IMR-90 (cell line): ENCODE data around the gene IZUMO4. TPM values are rescaled to one million over a fixed set of nuclear protein-coding genes. Genes with fewer than 3 reads are reported as not detected.
"Not testable (repeated sequence)": the region's sequence is repeated elsewhere in the genome, so short reads cannot be mapped to it uniquely, and the experiment has no call there.

Experiments used
- ATAC-seq: fragments of 200-7000 bp; cut with Tn5 transposase; 2 replicates; pipeline ENCODE4 v1.9.1; 2020; ENCODE audit warnings: low read depth, mild to moderate bottlenecking, moderate library complexity
- BruUV-seq: library from RNA; stranded (reverse); fragments of 400-500 nt; replicated peaks from 2 replicates; lab custom pipeline; 2021; lab: Mats Ljungman, UMichigan
- CTCF ChIA-PET: fragments of 300-600 bp; formaldehyde crosslinking; extraction: SDS; loops from one replicate; lab custom pipeline; 2021; ENCODE audit warnings: antibody characterized with exemption; lab: Yijun Ruan, JAX
- POLR2A ChIA-PET: fragments of 300-600 bp; sonication (Branson Sonifier 250); formaldehyde crosslinking; loops from one replicate; lab custom pipeline; 2022; ENCODE audit warnings: antibody characterized with exemption; ENCODE audit not compliant: unreplicated experiment; lab: Charles Lee
- DNase-seq: peaks from one replicate; pipeline ENCODE4 v3.0.0; 2013
- H2AFZ ChIP-seq: replicated peaks from 2 replicates; pipeline ENCODE3; 2013; ENCODE audit warnings: low read length, mild to moderate bottlenecking; ENCODE audit not compliant: poor library complexity
- H2AK5ac ChIP-seq: 2 replicates; pipeline ENCODE4 v1.6.1; 2013; ENCODE audit warnings: low read depth, low read length, inconsistent platforms
- H2AK9ac ChIP-seq: replicated peaks from 2 replicates; pipeline ENCODE3; 2013; ENCODE audit warnings: mild to moderate bottlenecking, low read depth, low read length, moderate library complexity; ENCODE audit not compliant: poor library complexity
- H2BK120ac ChIP-seq: 2 replicates; pipeline ENCODE4 v1.6.1; 2013; ENCODE audit warnings: low read depth, low read length, inconsistent platforms
- H2BK15ac ChIP-seq: 3 replicates; pipeline ENCODE4 v1.6.1; 2013; ENCODE audit warnings: low read depth, low read length, inconsistent platforms
- H2BK20ac ChIP-seq: 2 replicates; pipeline ENCODE4 v1.6.1; 2013; ENCODE audit warnings: low read depth, mild to moderate bottlenecking, inconsistent platforms, low read length, moderate library complexity
- H2BK5ac ChIP-seq: 2 replicates; pipeline ENCODE4 v1.6.1; 2013; ENCODE audit warnings: mild to moderate bottlenecking, low read depth, low read length, inconsistent platforms; ENCODE audit not compliant: poor library complexity, severe bottlenecking
- H3K14ac ChIP-seq: replicated peaks from 2 replicates; pipeline ENCODE4 v1.6.1; 2013; ENCODE audit warnings: low read depth, low read length, inconsistent platforms
- H3K18ac ChIP-seq: 2 replicates; pipeline ENCODE4 v1.6.1; 2013; ENCODE audit warnings: low read depth, low read length, control low read depth
- H3K23ac ChIP-seq: 2 replicates; pipeline ENCODE4 v1.6.1; 2013; ENCODE audit warnings: low read depth, low read length, inconsistent platforms
- H3K27ac ChIP-seq: 2 replicates; pipeline ENCODE4 v1.5.1; 2013; ENCODE audit warnings: mild to moderate bottlenecking, control low read depth, low read length; ENCODE audit not compliant: insufficient read depth
- H3K27me3 ChIP-seq: 2 replicates; pipeline ENCODE4 v1.6.1; 2013; ENCODE audit warnings: low read length; ENCODE audit not compliant: control insufficient read depth, insufficient read depth
- H3K36me3 ChIP-seq: 2 replicates; pipeline ENCODE4 v1.6.1; 2013; ENCODE audit warnings: low read length, mixed read lengths; ENCODE audit not compliant: control insufficient read depth, insufficient read depth
- H3K4ac ChIP-seq: 2 replicates; pipeline ENCODE4 v1.6.1; 2013; ENCODE audit warnings: low read depth, low read length, inconsistent platforms
- H3K4me1 ChIP-seq: 2 replicates; pipeline ENCODE4 v1.6.1; 2013; ENCODE audit warnings: low read length, mixed read lengths; ENCODE audit not compliant: control insufficient read depth, insufficient read depth
- H3K4me2 ChIP-seq: 2 replicates; pipeline ENCODE4 v1.6.1; 2013; ENCODE audit warnings: low read depth, mild to moderate bottlenecking, control low read depth, low read length, moderate library complexity
- H3K4me3 ChIP-seq: 2 replicates; pipeline ENCODE4 v1.5.1; 2013; ENCODE audit warnings: low read depth, mild to moderate bottlenecking, control low read depth, low read length, moderate library complexity; ENCODE audit not compliant: insufficient read depth
- H3K56ac ChIP-seq: 2 replicates; pipeline ENCODE4 v1.6.1; 2013; ENCODE audit warnings: low read length, inconsistent platforms; ENCODE audit not compliant: insufficient read depth; ENCODE audit errors: extremely low read depth
- H3K79me1 ChIP-seq, 2 experiments: 2 replicates each; pipeline ENCODE4 v1.6.1; 2013; ENCODE audit warnings: low read length in 2 of 2, inconsistent platforms in 1 of 2, low read depth in 1 of 2
- H3K9ac ChIP-seq: 2 replicates; pipeline ENCODE4 v1.6.1; 2013; ENCODE audit warnings: low read depth, low read length, control low read depth
- H3K9me1 ChIP-seq: 2 replicates; pipeline ENCODE4 v1.6.1; 2013; ENCODE audit warnings: low read length, inconsistent platforms; ENCODE audit not compliant: insufficient read depth
- H3K9me3 ChIP-seq: 2 replicates; pipeline ENCODE4 v1.6.1; 2013; ENCODE audit warnings: low read length; ENCODE audit not compliant: control insufficient read depth, insufficient read depth
- H4K20me1 ChIP-seq: 2 replicates; pipeline ENCODE4 v1.6.1; 2013; ENCODE audit warnings: low read length, inconsistent platforms; ENCODE audit not compliant: insufficient read depth
- H4K5ac ChIP-seq: 2 replicates; pipeline ENCODE4 v1.6.1; 2013; ENCODE audit warnings: mild to moderate bottlenecking, low read depth, low read length, control low read depth
- H4K8ac ChIP-seq, 2 experiments: 2 replicates each; pipeline ENCODE4 v1.6.1; 2013; ENCODE audit warnings: low read depth in 2 of 2, low read length in 2 of 2, control low read depth in 1 of 2, inconsistent platforms in 1 of 2
- H4K91ac ChIP-seq: 2 replicates; pipeline ENCODE4 v1.6.1; 2013; ENCODE audit warnings: low read depth, low read length, inconsistent platforms; ENCODE audit not compliant: insufficient read depth
- CEBPB ChIP-seq: IDR thresholded peaks from 2 replicates; pipeline ENCODE4 v1.6.1; 2012; ENCODE audit warnings: low read depth, low read length, improper control_type of control experiment
- CHD1 ChIP-seq: IDR thresholded peaks from 2 replicates; pipeline ENCODE4 v1.6.1; 2012; ENCODE audit warnings: low read depth, low read length, improper control_type of control experiment
- MAFK ChIP-seq: IDR thresholded peaks from 2 replicates; pipeline ENCODE4 v1.6.1; 2012; ENCODE audit warnings: low read depth, low read length, improper control_type of control experiment
- MAZ ChIP-seq: IDR thresholded peaks from 2 replicates; pipeline ENCODE4 v1.6.1; 2012; ENCODE audit warnings: low read depth, mild to moderate bottlenecking, low read length, improper control_type of control experiment, moderate library complexity, borderline replicate concordance
- MXI1 ChIP-seq: IDR thresholded peaks from 2 replicates; pipeline ENCODE4 v1.6.1; 2012; ENCODE audit warnings: low read depth, mild to moderate bottlenecking, low read length, moderate library complexity, borderline replicate concordance
- POLR2A ChIP-seq: IDR thresholded peaks from 2 replicates; pipeline ENCODE4 v1.6.1; 2012; ENCODE audit warnings: mild to moderate bottlenecking, low read depth, low read length
- RAD21 ChIP-seq: IDR thresholded peaks from 2 replicates; pipeline ENCODE4 v1.6.1; 2012; ENCODE audit warnings: low read length, improper control_type of control experiment
- SMC3 ChIP-seq: fragments of 150-350 bp; IDR thresholded peaks from 2 replicates; pipeline ENCODE4 v1.6.1; 2016; ENCODE audit warnings: low read depth, mild to moderate bottlenecking, antibody characterized with exemption, low read length, moderate library complexity
- WGBS, 2 experiments: methylation state at CpG; one replicate each; pipeline versions ENCODE4 v1.1.5 to v1.1.7; 2013; ENCODE audit warnings: missing lambda C conversion rate in 2 of 2; ENCODE audit not compliant: insufficient read length in 1 of 2; ENCODE audit errors: extremely low coverage in 2 of 2; 5-methylcytosine and 5-hydroxymethylcytosine counted together
- dilution Hi-C: fragments of 300-500 bp; cut with HindIII; formaldehyde crosslinking; loops from one replicate; pipeline ENCODE4 v1.14.3; 2018; ENCODE audit warnings: low sequenced_read_pairs; ENCODE audit not compliant: unreplicated experiment
- in situ Hi-C: fragments of 300-500 bp; cut with MboI; formaldehyde crosslinking; loops from 3 replicates; pipeline ENCODE4 v1.14.3; 2019; ENCODE audit warnings: low sequenced_read_pairs, inconsistent platforms, mixed read lengths
- intact Hi-C: fragments of 100-400 bp; cut with micrococcal nuclease; formaldehyde crosslinking; loops from 2 replicates; pipeline ENCODE4 v1.10.0; 2022
- polyA plus RNA-seq, 3 experiments: library from polyadenylated mRNA; depleted of rRNA; stranded (reverse); fragments of >200 nt; gene quantifications; 2 replicates each; pipeline ENCODE4 v1.2.3, GENCODE V29; 2012; ENCODE audit warnings: low replicate concordance in 1 of 3
- total RNA-seq: library from RNA; depleted of rRNA; stranded (reverse); fragments of >200 nt; gene quantifications from 2 replicates; pipeline ENCODE4 v1.2.3, GENCODE V29; 2012
- TF ChIP-seq, protein P1 (sequence below): conservative IDR thresholded peaks from 2 replicates; pipeline ENCODE4 v1.5.1; 2012; ENCODE audit warnings: mild to moderate bottlenecking, low read depth, low read length, improper control_type of control experiment

Gene IZUMO4
- total and polyA plus RNA-seq, 2 of the 4 experiments (the other 2 are of a cell fraction), result 0.72 to 2.8 TPM

DNA sequence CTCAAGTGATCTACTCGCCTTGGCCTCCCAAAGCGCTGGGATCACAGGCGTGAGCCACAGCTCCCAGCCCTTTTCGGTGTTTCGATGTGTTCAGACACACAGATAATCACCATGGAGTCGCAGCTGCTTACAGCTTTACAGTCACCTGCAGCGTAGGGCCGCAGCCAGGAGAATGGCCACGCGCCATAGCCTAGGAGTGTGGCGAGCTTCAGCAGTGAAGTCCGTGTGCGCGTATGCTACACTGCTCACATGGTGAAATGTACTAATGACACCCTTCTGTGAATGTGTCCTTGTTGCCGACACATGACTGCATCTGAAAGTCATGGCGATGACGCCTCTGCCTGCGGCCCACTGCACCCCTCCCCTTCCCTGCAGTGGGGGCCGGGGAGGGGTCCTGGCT is 31.0 kb downstream of the IZUMO4 start:
- 91% methylated on average over 14 of the region's 19 CpGs; no CpG with 5 or more reads in 1 of the 2 experiments for WGBS, 2 experiments
- dilution Hi-C loops, result no loop called here
- H3K9me3 ChIP-seq, result no peaks in the 10 kb centered on the region
- H3K4me3 ChIP-seq, result no peak overlapping the region
- H3K4me2 ChIP-seq, result no peak overlapping the region
- no peak overlapping the region for H4K5ac ChIP-seq
- no peak overlapping the region for H2BK5ac ChIP-seq
- peaks cover 68% of the 10 kb centered on the region for H3K36me3 ChIP-seq
- H3K23ac ChIP-seq, result no peak overlapping the region
- H3K14ac ChIP-seq, result no peak overlapping the region
- peaks cover 7% of the 10 kb centered on the region; the same call in 1 of the 2 replicates for H3K9me1 ChIP-seq
- CTCF ChIA-PET, result no interaction called here
- H3K18ac ChIP-seq, result no peak overlapping the region
- no peak overlapping the region for H3K27ac ChIP-seq
- DNase-seq (no peak), ATAC-seq (no peak)
- H3K4ac ChIP-seq, result no peak overlapping the region
- no peak overlapping the region for H4K91ac ChIP-seq
- H3K4me1 ChIP-seq, result no peaks in the 10 kb centered on the region
- H4K20me1 ChIP-seq, result peaks cover 63% of the 10 kb centered on the region
- in situ Hi-C loops, result no loop called here
- intact Hi-C loops, result no loop called here
- H4K8ac ChIP-seq, result no peak overlapping the region
- H3K9ac ChIP-seq, result no peak overlapping the region
- H3K79me1 ChIP-seq, result peaks cover 5 to 67% of the 10 kb centered on the region in 2 experiments; a peak in 3 of 4 replicates
- H2BK15ac ChIP-seq, result no peak overlapping the region
- no peaks in the 10 kb centered on the region for H3K27me3 ChIP-seq
- no peak overlapping the region for H3K56ac ChIP-seq
- H2AFZ ChIP-seq, result no peak overlapping the region
- TF ChIP-seq MAFK (no peak), CHD1 (no peak), MXI1 (no peak), POLR2A (no peak), RAD21 (no peak), MAZ (no peak), CEBPB (no peak), SMC3 (no peak)
- TF ChIP-seq, protein P1, sequence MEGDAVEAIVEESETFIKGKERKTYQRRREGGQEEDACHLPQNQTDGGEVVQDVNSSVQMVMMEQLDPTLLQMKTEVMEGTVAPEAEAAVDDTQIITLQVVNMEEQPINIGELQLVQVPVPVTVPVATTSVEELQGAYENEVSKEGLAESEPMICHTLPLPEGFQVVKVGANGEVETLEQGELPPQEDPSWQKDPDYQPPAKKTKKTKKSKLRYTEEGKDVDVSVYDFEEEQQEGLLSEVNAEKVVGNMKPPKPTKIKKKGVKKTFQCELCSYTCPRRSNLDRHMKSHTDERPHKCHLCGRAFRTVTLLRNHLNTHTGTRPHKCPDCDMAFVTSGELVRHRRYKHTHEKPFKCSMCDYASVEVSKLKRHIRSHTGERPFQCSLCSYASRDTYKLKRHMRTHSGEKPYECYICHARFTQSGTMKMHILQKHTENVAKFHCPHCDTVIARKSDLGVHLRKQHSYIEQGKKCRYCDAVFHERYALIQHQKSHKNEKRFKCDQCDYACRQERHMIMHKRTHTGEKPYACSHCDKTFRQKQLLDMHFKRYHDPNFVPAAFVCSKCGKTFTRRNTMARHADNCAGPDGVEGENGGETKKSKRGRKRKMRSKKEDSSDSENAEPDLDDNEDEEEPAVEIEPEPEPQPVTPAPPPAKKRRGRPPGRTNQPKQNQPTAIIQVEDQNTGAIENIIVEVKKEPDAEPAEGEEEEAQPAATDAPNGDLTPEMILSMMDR, result no peak
- no peak overlapping the region for H2AK5ac ChIP-seq
- H2AK9ac ChIP-seq, result no peak overlapping the region
- no TSS peak for BruUV-seq
- H2BK120ac ChIP-seq, result no peak overlapping the region
- POLR2A ChIA-PET, result no interaction called here
- H2BK20ac ChIP-seq, result no peak overlapping the region

DNA sequence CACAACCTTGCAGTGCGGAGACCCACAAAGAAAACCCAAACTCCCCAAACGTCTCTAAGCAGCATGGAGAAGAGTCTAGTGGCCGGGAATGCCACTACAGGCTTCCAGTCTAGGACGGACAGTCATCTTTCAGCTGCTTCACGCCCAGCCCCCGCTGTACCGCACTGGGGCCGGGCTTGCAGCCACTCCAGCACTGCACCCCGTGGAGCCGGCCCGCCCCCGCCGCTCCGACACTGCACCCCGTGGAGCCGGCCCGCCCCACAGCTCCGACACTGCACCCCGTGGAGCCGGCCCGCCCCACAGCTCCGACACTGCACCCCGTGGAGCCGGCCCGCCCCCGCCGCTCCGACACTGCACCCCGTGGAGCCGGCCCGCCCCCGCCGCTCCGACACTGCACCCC is 31.5 kb downstream of the IZUMO4 start:
- POLR2A ChIA-PET, result not testable (repeated sequence)
- H3K36me3 ChIP-seq, result peaks cover 66% of the 10 kb centered on the region

More for the DNA sequence above, 31.5 kb downstream of the IZUMO4 start:
- H2AK5ac ChIP-seq, H3K4me1 ChIP-seq, H3K14ac ChIP-seq, H3K9ac ChIP-seq, H2BK20ac ChIP-seq, H3K27me3 ChIP-seq, H2BK5ac ChIP-seq, H4K8ac ChIP-seq, H3K18ac ChIP-seq, H2AK9ac ChIP-seq, H3K4ac ChIP-seq, H3K4me3 ChIP-seq, H2BK15ac ChIP-seq, H2AFZ ChIP-seq, ATAC-seq, H3K9me3 ChIP-seq, BruUV-seq, dilution Hi-C loops, H3K9me1 ChIP-seq, intact Hi-C loops, in situ Hi-C loops, H4K5ac ChIP-seq, H2BK120ac ChIP-seq, H4K91ac ChIP-seq, H3K23ac ChIP-seq, DNase-seq, H3K27ac ChIP-seq, H3K4me2 ChIP-seq, CTCF ChIA-PET, H3K56ac ChIP-seq: not testable (repeated sequence)
- Histone ChIP-seq H4K20me1 (peaks cover 63% of the 10 kb centered on the region), H3K79me1 (peaks cover 5 to 65% of the 10 kb centered on the region in 2 experiments; a peak in 3 of 4 replicates)
- 86% methylated on average over 2 of the region's 34 CpGs; no CpG with 5 or more reads in 1 of the 2 experiments for WGBS, 2 experiments
